ENCODE data around the gene CADM2. TPM values are rescaled to one million over a fixed set of nuclear protein-coding genes. Genes with fewer than 3 reads are reported as not detected.

The CADM2 gene
- total RNA-seq, 1 experiment from 2014 or later = 0.64 TPM

- no peak for DNase-seq (ENCODE audit: low read depth, low spot score)
- no peaks in the 10 kb centered on the region for H3K4me1 ChIP-seq (ENCODE audit: control insufficient read depth, insufficient read depth, low read length)
- ChIA-PET CTCF (no interaction called here), POLR2A (no interaction called here)
- no TSS peak for BruUV-seq (replicated peaks)
- H3K36me3 ChIP-seq (ENCODE audit: control insufficient read depth, insufficient read depth, low read length) = no peaks in the 10 kb centered on the region
- H3K4me3 ChIP-seq (ENCODE audit: low read depth in 2 of 2, low read length in 2 of 2) = no peak overlapping the region
- intact Hi-C loops (cut with micrococcal nuclease; ENCODE audit: unreplicated experiment) = no loop called here
- TF ChIP-seq POLR2AphosphoS5 (IDR thresholded peaks at IDR 0.05; ENCODE audit: low read depth, low read length) (no peak), CTCF (IDR thresholded peaks at IDR 0.05) (no peak), TCF7L2 (IDR thresholded peaks at IDR 0.05; ENCODE audit: low read depth, low read length) (no peak), REST (IDR thresholded peaks at IDR 0.05; ENCODE audit: insufficient read depth in 1 of 2, low read depth in 2 of 2, low read length in 1 of 2) (no peak), SIN3A (IDR thresholded peaks at IDR 0.05; ENCODE audit: borderline replicate concordance, insufficient read depth, low read depth, low read length) (no peak)
- H3K27me3 ChIP-seq (ENCODE audit: control insufficient read depth, insufficient read depth, low read length) = no peaks in the 10 kb centered on the region
- H3K27ac ChIP-seq (ENCODE audit: low read length) = no peak overlapping the region
- no peaks in the 10 kb centered on the region for H3K9me3 ChIP-seq (ENCODE audit: control insufficient read depth, insufficient read depth, low read depth, low read length)
- in situ Hi-C loops (cut with HindIII; ENCODE audit: low pct_unique_long_range_greater_than_20kb, low sequenced_read_pairs) = no loop called here
- ATAC-seq = no peak
These were observed 71.3 kb downstream of the CADM2 start for GRCh38 chr3:85030052-85030451.

- TF ChIP-seq TCF7L2 (IDR thresholded peaks at IDR 0.05; ENCODE audit: low read depth, low read length) (no peak), POLR2AphosphoS5 (IDR thresholded peaks at IDR 0.05; ENCODE audit: low read depth, low read length) (no peak), SIN3A (IDR thresholded peaks at IDR 0.05; ENCODE audit: borderline replicate concordance, insufficient read depth, low read depth, low read length) (no peak)
- H3K4me1 ChIP-seq (ENCODE audit: control insufficient read depth, insufficient read depth, low read length) = no peaks in the 10 kb centered on the region
- POLR2A ChIA-PET = no interaction called here
- BruUV-seq (replicated peaks) = no TSS peak
- no peaks in the 10 kb centered on the region for H3K9me3 ChIP-seq (ENCODE audit: control insufficient read depth, insufficient read depth, low read depth, low read length)
- in situ Hi-C loops (cut with HindIII; ENCODE audit: low pct_unique_long_range_greater_than_20kb, low sequenced_read_pairs) = no loop called here
- H3K4me3 ChIP-seq (ENCODE audit: low read depth in 2 of 2, low read length in 2 of 2) = no peak overlapping the region
- H3K36me3 ChIP-seq (ENCODE audit: control insufficient read depth, insufficient read depth, low read length) = no peaks in the 10 kb centered on the region
- CTCF ChIA-PET = no interaction called here
- H3K27ac ChIP-seq (ENCODE audit: low read length) = no peak overlapping the region
- ATAC-seq (no peak), DNase-seq (ENCODE audit: low read depth, low spot score) (no peak)
- intact Hi-C loops (cut with micrococcal nuclease; ENCODE audit: unreplicated experiment) = no loop called here
- no peaks in the 10 kb centered on the region for H3K27me3 ChIP-seq (ENCODE audit: control insufficient read depth, insufficient read depth, low read length)
These were observed 78.4 kb downstream of the CADM2 start for GRCh38 chr3:85037203-85037602.

GRCh38 chr3:85041001-85041400 is 82.2 kb downstream of the CADM2 start:
- no peak overlapping the region for H3K4me3 ChIP-seq (ENCODE audit: low read depth in 2 of 2, low read length in 2 of 2)
- ChIA-PET CTCF (no interaction called here), POLR2A (no interaction called here)
- H3K4me1 ChIP-seq (ENCODE audit: control insufficient read depth, insufficient read depth, low read length) = no peaks in the 10 kb centered on the region
- no peak for TF ChIP-seq SIN3A (IDR thresholded peaks at IDR 0.05; ENCODE audit: borderline replicate concordance, insufficient read depth, low read depth, low read length)
- TF ChIP-seq TCF7L2 (IDR thresholded peaks at IDR 0.05; ENCODE audit: low read depth, low read length) = no peak
- no peak for TF ChIP-seq REST (IDR thresholded peaks at IDR 0.05; ENCODE audit: insufficient read depth in 1 of 2, low read depth in 2 of 2, low read length in 1 of 2)
- no peak for TF ChIP-seq POLR2AphosphoS5 (IDR thresholded peaks at IDR 0.05; ENCODE audit: low read depth, low read length)
- no peak for TF ChIP-seq CTCF (IDR thresholded peaks at IDR 0.05)
- no peaks in the 10 kb centered on the region for H3K27me3 ChIP-seq (ENCODE audit: control insufficient read depth, insufficient read depth, low read length)
- no peaks in the 10 kb centered on the region for H3K9me3 ChIP-seq (ENCODE audit: control insufficient read depth, insufficient read depth, low read depth, low read length)
- no TSS peak for BruUV-seq (replicated peaks)
- in situ Hi-C loops (cut with HindIII; ENCODE audit: low pct_unique_long_range_greater_than_20kb, low sequenced_read_pairs) (no loop called here), intact Hi-C loops (cut with micrococcal nuclease; ENCODE audit: unreplicated experiment) (no loop called here)
- no peaks in the 10 kb centered on the region for H3K36me3 ChIP-seq (ENCODE audit: control insufficient read depth, insufficient read depth, low read length)
- no peak for ATAC-seq
- H3K27ac ChIP-seq (ENCODE audit: low read length) = no peak overlapping the region
- DNase-seq (ENCODE audit: low read depth, low spot score) = no peak
